HL-60 (cell line): Measurements from ENCODE around the gene ZYG11A.

Source experiments
- DNase-seq, 2 experiments: peaks; one replicate each; pipeline ENCODE4 v3.0.0-alpha.2; 2010 to 2020; ENCODE audit warnings: low read depth in 1 of 2, low spot score in 1 of 2
- H3K27ac ChIP-seq: fragments of 250-450 bp; sonication (Bioruptor Pico); replicated peaks from 2 replicates; pipeline ENCODE4 v1.5.1; 2020; ENCODE audit warnings: mild to moderate bottlenecking, moderate library complexity
- H3K27me3 ChIP-seq: fragments of 250-450 bp; sonication (Bioruptor Pico); 2 replicates; pipeline ENCODE4 v1.5.1; 2021; ENCODE audit warnings: mild to moderate bottlenecking, moderate library complexity; ENCODE audit not compliant: insufficient read depth, poor library complexity, severe bottlenecking
- H3K4me3 ChIP-seq: replicated peaks from 2 replicates; pipeline ENCODE4 v1.5.1; 2011; ENCODE audit warnings: mild to moderate bottlenecking, control low read depth, low read length; ENCODE audit not compliant: insufficient read depth
- CTCF ChIP-seq: IDR thresholded peaks from one replicate; pipeline ENCODE4 v1.5.1; 2011; ENCODE audit warnings: low read length, control low read depth, inconsistent platforms; ENCODE audit not compliant: insufficient read depth
- GABPA ChIP-seq: IDR thresholded peaks from 2 replicates; pipeline ENCODE4 v1.6.1; 2012; ENCODE audit warnings: low read depth
- POLR2AphosphoS5 ChIP-seq: IDR thresholded peaks from 2 replicates; pipeline ENCODE4 v1.6.1; 2012; ENCODE audit warnings: low read depth
- REST ChIP-seq: IDR thresholded peaks from 2 replicates; pipeline ENCODE4 v1.6.1; 2012; ENCODE audit warnings: low read depth; ENCODE audit not compliant: insufficient replicate concordance
- SPI1 ChIP-seq: IDR thresholded peaks from 2 replicates; pipeline ENCODE4 v1.6.1; 2012; ENCODE audit warnings: low read depth, mild to moderate bottlenecking, borderline replicate concordance

Gene ZYG11A

GRCh38 chr1:52892424-52893215, 50.1 kb downstream of the ZYG11A start:
- DNase-seq = no peak
- TF ChIP-seq CTCF = no peak
- TF ChIP-seq REST = no peak
- TF ChIP-seq SPI1 = no peak
- no peak for TF ChIP-seq POLR2AphosphoS5
- no peak for TF ChIP-seq GABPA
- no peaks in the 10 kb centered on the region for H3K27me3 ChIP-seq
- no peak overlapping the region for H3K27ac ChIP-seq
- H3K4me3 ChIP-seq = no peak overlapping the region

- H3K4me3 ChIP-seq = no peak overlapping the region
- no peak overlapping the region for H3K27ac ChIP-seq
- TF ChIP-seq SPI1 (no peak), GABPA (no peak), REST (no peak), POLR2AphosphoS5 (no peak), CTCF (no peak)
- H3K27me3 ChIP-seq = no peaks in the 10 kb centered on the region
- peak in 1 of 2 experiments; percentile 49 for DNase-seq
Measured at GRCh38 chr1:52899445-52899894, 56.9 kb downstream of the ZYG11A start.

GRCh38 chr1:52900402-52900801, 57.8 kb downstream of the ZYG11A start:
- Histone ChIP-seq H3K27me3 (no peaks in the 10 kb centered on the region), H3K27ac (no peak overlapping the region), H3K4me3 (no peak overlapping the region)
- no peak for DNase-seq
- TF ChIP-seq GABPA = no peak
- no peak for TF ChIP-seq SPI1

- DNase-seq = no peak
- no peak overlapping the region for H3K27ac ChIP-seq
- TF ChIP-seq POLR2AphosphoS5 (no peak), SPI1 (no peak), CTCF (no peak), REST (no peak)
- no peaks in the 10 kb centered on the region for H3K27me3 ChIP-seq
- H3K4me3 ChIP-seq = no peak overlapping the region
Measured at GRCh38 chr1:52901384-52901783, 58.8 kb downstream of the ZYG11A start.
